WERI-Rb-1 (cell line): ENCODE results near the gene CMIP.
"Not testable (repeated sequence)": the region's sequence is repeated elsewhere in the genome, so short reads cannot be mapped to it uniquely, and the experiment has no call there.

Source experiments
- DNase-seq: peaks from one replicate; pipeline ENCODE4 v3.0.0-alpha.2; 2020
- H3K27ac ChIP-seq: fragments of 250-450 bp; sonication (Bioruptor Pico); 2 replicates; pipeline ENCODE4 v1.5.1; 2020; ENCODE audit warnings: mild to moderate bottlenecking, moderate library complexity
- H3K27me3 ChIP-seq: fragments of 250-450 bp; sonication (Bioruptor Pico); 2 replicates; pipeline ENCODE4 v1.5.1; 2021; ENCODE audit warnings: mild to moderate bottlenecking, low read depth, moderate library complexity; ENCODE audit not compliant: insufficient read depth, severe bottlenecking
- H3K36me3 ChIP-seq: fragments of 250-450 bp; sonication (Bioruptor Pico); 2 replicates; pipeline ENCODE4 v1.5.1; 2020; ENCODE audit warnings: mild to moderate bottlenecking, moderate library complexity
- H3K4me3 ChIP-seq: 2 replicates; pipeline ENCODE4 v1.5.1; 2011; ENCODE audit warnings: low read depth, mild to moderate bottlenecking, control low read depth, low read length
- H3K9me3 ChIP-seq: fragments of 250-450 bp; sonication (Bioruptor Pico); 2 replicates; pipeline ENCODE4 v1.5.1; 2021; ENCODE audit warnings: mild to moderate bottlenecking, moderate library complexity; ENCODE audit not compliant: severe bottlenecking
- TF ChIP-seq, protein P1 (sequence below): IDR thresholded peaks from 2 replicates; pipeline ENCODE4 v1.5.1; 2011; ENCODE audit warnings: low read depth, mild to moderate bottlenecking, control low read depth, inconsistent platforms, low read length

CMIP gene

DNA sequence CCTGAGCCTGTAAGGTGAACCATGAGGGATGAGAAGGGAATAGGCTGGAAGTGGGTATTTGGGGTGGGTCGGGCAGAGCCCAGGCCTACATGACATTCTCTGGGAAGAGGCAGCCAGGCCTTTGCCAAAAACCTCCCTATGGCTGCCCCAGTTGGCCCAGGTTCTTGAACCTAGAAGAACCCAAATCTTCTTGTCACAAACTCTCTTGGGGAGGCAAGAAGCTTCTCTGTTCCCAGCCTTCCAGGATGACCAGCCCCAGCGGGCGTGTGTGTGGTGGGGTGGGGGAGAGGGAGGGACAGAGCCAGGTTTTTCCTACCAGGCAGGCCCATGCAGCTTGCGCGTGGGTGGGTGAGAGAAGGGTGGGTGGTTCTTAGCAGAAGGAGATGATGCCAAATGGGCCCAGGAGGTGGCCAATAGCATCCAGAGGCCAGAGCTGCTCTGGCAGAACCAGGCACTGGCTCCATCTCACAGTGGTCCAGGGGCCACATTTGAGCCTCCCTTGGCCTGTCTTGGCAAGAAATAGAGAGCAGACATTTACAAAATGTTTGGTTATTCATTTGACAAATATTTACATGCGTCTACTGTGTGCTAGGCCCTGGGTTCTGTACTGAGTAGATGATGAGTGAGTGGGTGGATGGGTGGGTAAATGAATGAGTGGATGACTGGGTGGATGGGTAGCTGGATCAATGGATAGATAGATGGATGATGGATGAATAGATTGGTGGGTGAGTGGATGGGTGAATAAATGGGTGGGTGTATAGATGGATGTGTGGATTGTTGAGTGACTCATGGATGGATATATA is 290.2 kb downstream of the CMIP start:
- Histone ChIP-seq H3K27ac (no peak overlapping the region), H3K4me3 (no peak overlapping the region), H3K36me3 (no peaks in the 10 kb centered on the region), H3K9me3 (no peaks in the 10 kb centered on the region), H3K27me3 (no peaks in the 10 kb centered on the region)
- DNase-seq = no peak
- TF ChIP-seq, protein P1, sequence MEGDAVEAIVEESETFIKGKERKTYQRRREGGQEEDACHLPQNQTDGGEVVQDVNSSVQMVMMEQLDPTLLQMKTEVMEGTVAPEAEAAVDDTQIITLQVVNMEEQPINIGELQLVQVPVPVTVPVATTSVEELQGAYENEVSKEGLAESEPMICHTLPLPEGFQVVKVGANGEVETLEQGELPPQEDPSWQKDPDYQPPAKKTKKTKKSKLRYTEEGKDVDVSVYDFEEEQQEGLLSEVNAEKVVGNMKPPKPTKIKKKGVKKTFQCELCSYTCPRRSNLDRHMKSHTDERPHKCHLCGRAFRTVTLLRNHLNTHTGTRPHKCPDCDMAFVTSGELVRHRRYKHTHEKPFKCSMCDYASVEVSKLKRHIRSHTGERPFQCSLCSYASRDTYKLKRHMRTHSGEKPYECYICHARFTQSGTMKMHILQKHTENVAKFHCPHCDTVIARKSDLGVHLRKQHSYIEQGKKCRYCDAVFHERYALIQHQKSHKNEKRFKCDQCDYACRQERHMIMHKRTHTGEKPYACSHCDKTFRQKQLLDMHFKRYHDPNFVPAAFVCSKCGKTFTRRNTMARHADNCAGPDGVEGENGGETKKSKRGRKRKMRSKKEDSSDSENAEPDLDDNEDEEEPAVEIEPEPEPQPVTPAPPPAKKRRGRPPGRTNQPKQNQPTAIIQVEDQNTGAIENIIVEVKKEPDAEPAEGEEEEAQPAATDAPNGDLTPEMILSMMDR = no peak

DNA sequence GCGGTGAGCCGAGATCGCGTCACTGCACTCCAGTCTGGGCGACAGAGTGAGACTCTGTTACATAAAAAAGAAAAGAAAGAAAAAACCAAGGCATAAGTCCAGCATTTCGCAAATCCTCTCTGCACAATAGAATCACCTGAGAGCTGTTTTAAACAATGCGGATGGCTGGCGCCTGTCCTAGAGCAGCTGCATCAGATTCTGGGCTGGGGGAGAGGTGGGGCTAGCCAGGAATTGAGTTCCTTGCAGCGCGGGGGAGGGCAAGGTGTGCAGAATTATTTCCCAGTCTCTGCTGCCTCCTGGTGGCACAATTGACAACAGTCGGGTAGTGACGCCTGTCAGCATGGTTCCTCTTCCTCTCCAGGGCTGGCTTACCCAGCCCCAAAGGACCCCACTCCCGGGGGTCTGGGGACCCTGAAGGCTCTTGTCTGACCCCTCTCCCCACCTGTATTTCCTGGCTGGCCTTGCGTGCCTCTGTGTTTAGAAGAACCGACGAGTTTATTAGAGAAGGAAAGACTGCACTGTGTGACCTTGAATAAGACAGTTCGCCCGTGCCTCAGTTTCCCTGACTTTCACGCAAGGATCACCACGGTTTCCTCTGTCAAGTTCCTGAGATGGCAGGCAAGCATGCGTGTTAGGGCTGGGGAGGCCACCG is 293.4 kb downstream of the CMIP start:
- peak; percentile 65 for DNase-seq
- TF ChIP-seq, protein P1 = peak; percentile 69
- H3K27me3 ChIP-seq = no peaks in the 10 kb centered on the region
- no peak overlapping the region for H3K4me3 ChIP-seq
- H3K9me3 ChIP-seq = no peaks in the 10 kb centered on the region
- H3K36me3 ChIP-seq = no peaks in the 10 kb centered on the region
- no peak overlapping the region for H3K27ac ChIP-seq

DNA sequence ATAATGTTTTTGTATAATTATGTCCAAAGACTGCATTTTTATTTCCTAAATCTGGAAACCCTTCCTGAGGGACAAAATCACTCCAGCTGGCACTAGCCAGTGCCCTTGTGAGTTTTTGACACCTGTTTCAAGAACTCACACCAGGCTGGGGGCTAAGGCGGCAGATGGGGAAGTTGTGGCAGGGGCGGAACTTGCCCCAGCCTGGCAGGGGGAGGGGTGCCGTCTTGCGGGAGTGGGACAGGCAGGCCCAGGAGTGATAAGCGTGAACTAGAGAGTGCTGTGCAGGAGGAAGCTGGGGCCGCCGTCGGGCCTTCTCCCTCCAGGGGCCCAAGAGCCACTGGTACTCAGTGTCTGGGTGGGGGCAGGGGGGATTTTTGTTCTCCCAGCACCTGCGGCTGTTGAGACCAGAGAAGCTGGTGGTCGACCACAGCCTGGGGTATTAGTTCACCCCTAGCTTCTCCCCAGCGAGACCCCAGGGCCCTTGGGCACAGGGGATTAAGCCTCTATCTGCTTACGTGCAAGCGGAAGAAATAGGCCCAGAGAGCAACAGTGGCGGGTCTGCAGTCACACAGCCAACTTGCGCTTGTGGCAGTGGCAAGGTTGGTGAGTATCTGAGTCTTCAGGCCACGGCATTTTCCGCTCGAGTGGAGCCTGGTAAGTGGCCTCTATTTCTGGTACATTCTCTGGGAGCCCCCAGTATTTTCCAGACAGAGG is 294.3 kb downstream of the CMIP start:
- no peak for DNase-seq
- no peak overlapping the region for H3K4me3 ChIP-seq
- H3K9me3 ChIP-seq = no peaks in the 10 kb centered on the region
- H3K27ac ChIP-seq = no peak overlapping the region
- no peaks in the 10 kb centered on the region for H3K36me3 ChIP-seq
- TF ChIP-seq, protein P1 = no peak
- no peaks in the 10 kb centered on the region for H3K27me3 ChIP-seq

DNA sequence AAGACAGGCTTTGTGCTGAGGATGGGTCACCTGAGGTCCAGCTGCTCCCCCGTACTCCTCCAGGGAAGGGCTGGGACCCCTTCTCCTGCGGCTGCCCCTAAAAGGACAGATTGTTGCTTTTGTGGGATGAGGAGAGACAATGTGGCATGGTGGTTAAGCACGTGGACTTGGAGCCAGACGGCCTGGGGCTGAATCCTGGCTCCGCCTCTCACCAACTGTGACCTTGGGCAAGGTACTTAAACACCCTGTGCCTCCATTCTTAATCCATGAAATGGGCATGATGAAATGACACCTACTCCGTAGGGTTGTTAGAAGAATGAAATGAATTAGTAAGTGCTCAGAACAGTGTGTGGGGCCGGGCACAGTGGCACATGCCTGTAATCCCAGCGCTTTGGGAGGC is 294.9 kb downstream of the CMIP start:
- Histone ChIP-seq H3K36me3 (no peaks in the 10 kb centered on the region), H3K27ac (no peak overlapping the region), H3K4me3 (no peak overlapping the region), H3K27me3 (no peaks in the 10 kb centered on the region), H3K9me3 (no peaks in the 10 kb centered on the region)
- TF ChIP-seq, protein P1 = no peak
- no peak for DNase-seq

DNA sequence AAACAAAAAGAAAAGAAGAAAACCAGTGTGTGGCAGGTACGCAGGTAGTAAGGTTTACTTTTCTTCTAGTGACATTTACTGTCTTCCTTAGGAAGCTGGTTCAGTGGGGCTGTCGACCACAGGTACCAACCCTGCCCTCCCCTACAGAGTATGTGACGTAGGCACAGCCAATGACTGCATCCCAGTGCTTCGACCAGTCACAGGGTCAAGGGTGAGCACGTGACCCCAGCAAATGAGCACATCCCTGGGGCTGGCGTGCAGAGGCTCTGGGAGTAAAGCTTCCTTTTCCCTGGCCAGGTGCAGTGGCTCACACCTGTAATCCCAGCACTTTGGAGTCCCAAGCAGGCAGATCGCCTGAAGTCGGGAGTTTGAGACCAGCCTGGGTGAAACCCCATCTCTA is 295.6 kb downstream of the CMIP start:
- Histone ChIP-seq H3K36me3 (no peaks in the 10 kb centered on the region), H3K27ac (no peak overlapping the region), H3K27me3 (no peaks in the 10 kb centered on the region), H3K9me3 (no peaks in the 10 kb centered on the region), H3K4me3 (no peak overlapping the region)
- no peak for DNase-seq
- TF ChIP-seq, protein P1 = no peak

DNA sequence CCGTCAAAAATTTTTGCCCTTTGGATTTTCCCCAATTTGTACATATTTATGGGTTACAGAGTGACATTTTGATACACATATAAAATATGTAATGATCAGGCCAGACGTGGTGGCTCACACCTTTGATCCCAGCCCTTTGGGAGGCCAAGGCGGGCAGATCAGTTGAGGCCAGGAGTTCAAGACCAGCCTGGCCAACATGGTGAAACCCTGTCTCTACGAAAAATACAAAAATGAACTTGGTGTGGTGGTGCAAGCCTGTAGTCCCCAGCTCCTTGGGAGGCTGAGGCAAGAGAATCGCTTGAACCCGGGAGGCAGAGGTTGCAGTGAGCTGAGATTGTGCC is 296.8 kb downstream of the CMIP start:
- H3K27ac ChIP-seq, H3K9me3 ChIP-seq, DNase-seq, H3K36me3 ChIP-seq, H3K4me3 ChIP-seq, H3K27me3 ChIP-seq: not testable (repeated sequence)
